Activated naive CD8-positive, alpha-beta T cell treated with anti-CD3 and anti-CD28 coated beads for 36 hours (primary cell): Measurements from ENCODE around the gene WWOX. TPM values are rescaled to one million over a fixed set of nuclear protein-coding genes. Genes with fewer than 3 reads are reported as not detected.

Experiments used
- DNase-seq: peaks from one replicate; pipeline ENCODE4 v3.0.0; 2021
- H3K27ac Mint-ChIP-seq: one replicate; pipeline ENCODE4 v1.8.0; 2022; ENCODE audit warnings: mild to moderate bottlenecking, moderate library complexity, mixed read lengths
- H3K27me3 Mint-ChIP-seq: one replicate; pipeline ENCODE4 v1.8.0; 2022; ENCODE audit warnings: mild to moderate bottlenecking, mixed read lengths
- H3K36me3 Mint-ChIP-seq: one replicate; pipeline ENCODE4 v1.8.0; 2021; ENCODE audit warnings: mild to moderate bottlenecking, mixed read lengths
- H3K4me1 Mint-ChIP-seq: one replicate; pipeline ENCODE4 v1.8.0; 2021; ENCODE audit warnings: mixed read lengths
- H3K4me3 Mint-ChIP-seq: one replicate; pipeline ENCODE4 v1.8.0; 2022; ENCODE audit warnings: mild to moderate bottlenecking, moderate library complexity, mixed read lengths
- H3K9me3 Mint-ChIP-seq: one replicate; pipeline ENCODE4 v1.8.0; 2022; ENCODE audit warnings: mixed read lengths
- total RNA-seq, 2 experiments: library from RNA; stranded (reverse); gene quantifications; one replicate each; pipeline ENCODE4 v1.2.3, GENCODE V29; 2021

WWOX gene
- total RNA-seq, 2 experiments from 2014 or later, result 20.0 to 23.9 TPM

- Mint-ChIP-seq H3K4me1 (peaks cover 8% of the 10 kb centered on the region), H3K27ac (no peak overlapping the region), H3K36me3 (no peaks in the 10 kb centered on the region), H3K4me3 (no peak overlapping the region), H3K9me3 (no peaks in the 10 kb centered on the region), H3K27me3 (no peaks in the 10 kb centered on the region)
- no peak for DNase-seq
Observed at GRCh38 chr16:78606545-78606944, 507.1 kb downstream of the WWOX start.

GRCh38 chr16:78607022-78607421, 507.6 kb downstream of the WWOX start:
- no peak for DNase-seq
- Mint-ChIP-seq H3K36me3 (no peaks in the 10 kb centered on the region), H3K4me1 (peaks cover 8% of the 10 kb centered on the region), H3K27me3 (no peaks in the 10 kb centered on the region), H3K27ac (no peak overlapping the region), H3K9me3 (no peaks in the 10 kb centered on the region), H3K4me3 (no peak overlapping the region)

- H3K4me3 Mint-ChIP-seq, result no peak overlapping the region
- H3K36me3 Mint-ChIP-seq, result no peaks in the 10 kb centered on the region
- H3K27ac Mint-ChIP-seq, result no peak overlapping the region
- no peaks in the 10 kb centered on the region for H3K27me3 Mint-ChIP-seq
- no peaks in the 10 kb centered on the region for H3K9me3 Mint-ChIP-seq
- peaks cover 8% of the 10 kb centered on the region for H3K4me1 Mint-ChIP-seq
- DNase-seq, result no peak
Observed at GRCh38 chr16:78607465-78607864, 508.0 kb downstream of the WWOX start.

- Mint-ChIP-seq H3K4me1 (peaks cover 8% of the 10 kb centered on the region), H3K27me3 (no peaks in the 10 kb centered on the region)
- no peak for DNase-seq
Observed at GRCh38 chr16:78608305-78608776, 508.9 kb downstream of the WWOX start.

GRCh38 chr16:78609402-78610274, 510.2 kb downstream of the WWOX start:
- Mint-ChIP-seq H3K4me1 (peaks cover 8% of the 10 kb centered on the region), H3K36me3 (peaks cover 3% of the 10 kb centered on the region), H3K4me3 (no peak overlapping the region), H3K27me3 (no peaks in the 10 kb centered on the region), H3K27ac (no peak overlapping the region), H3K9me3 (no peaks in the 10 kb centered on the region)
- no peak for DNase-seq

More at GRCh38 chr16:78608305-78608776, 508.9 kb downstream of the WWOX start:
- no peaks in the 10 kb centered on the region for H3K9me3 Mint-ChIP-seq
- no peak overlapping the region for H3K4me3 Mint-ChIP-seq
- no peak overlapping the region for H3K27ac Mint-ChIP-seq
- peaks cover 3% of the 10 kb centered on the region for H3K36me3 Mint-ChIP-seq

- H3K9me3 Mint-ChIP-seq, result no peaks in the 10 kb centered on the region
- H3K4me1 Mint-ChIP-seq, result peaks cover 5% of the 10 kb centered on the region
- no peak overlapping the region for H3K27ac Mint-ChIP-seq
- no peaks in the 10 kb centered on the region for H3K27me3 Mint-ChIP-seq
- H3K4me3 Mint-ChIP-seq, result no peak overlapping the region
- no peak for DNase-seq
- peaks cover 3% of the 10 kb centered on the region for H3K36me3 Mint-ChIP-seq
Observed at GRCh38 chr16:78611318-78611717, 511.9 kb downstream of the WWOX start.

GRCh38 chr16:78619811-78620210, 520.4 kb downstream of the WWOX start:
- no peaks in the 10 kb centered on the region for H3K27me3 Mint-ChIP-seq
- peaks cover 11% of the 10 kb centered on the region for H3K36me3 Mint-ChIP-seq
- no peak for DNase-seq
- peaks cover 9% of the 10 kb centered on the region for H3K9me3 Mint-ChIP-seq
- no peak overlapping the region for H3K4me3 Mint-ChIP-seq
- H3K4me1 Mint-ChIP-seq, result no peaks in the 10 kb centered on the region
- H3K27ac Mint-ChIP-seq, result no peak overlapping the region

- DNase-seq, result no peak
Observed at GRCh38 chr16:78620291-78620690, 520.8 kb downstream of the WWOX start.

GRCh38 chr16:78623796-78624195, 524.3 kb downstream of the WWOX start:
- no peaks in the 10 kb centered on the region for H3K4me1 Mint-ChIP-seq
- H3K36me3 Mint-ChIP-seq, result peaks cover 28% of the 10 kb centered on the region
- H3K27me3 Mint-ChIP-seq, result no peaks in the 10 kb centered on the region
- no peak overlapping the region for H3K4me3 Mint-ChIP-seq
- no peak for DNase-seq
- H3K27ac Mint-ChIP-seq, result no peak overlapping the region
- peaks cover 14% of the 10 kb centered on the region for H3K9me3 Mint-ChIP-seq

More at GRCh38 chr16:78620291-78620690, 520.8 kb downstream of the WWOX start:
- Mint-ChIP-seq H3K27me3 (no peaks in the 10 kb centered on the region), H3K4me1 (no peaks in the 10 kb centered on the region), H3K4me3 (no peak overlapping the region), H3K27ac (no peak overlapping the region), H3K9me3 (peaks cover 9% of the 10 kb centered on the region), H3K36me3 (peaks cover 11% of the 10 kb centered on the region)

GRCh38 chr16:78624366-78624765, 524.9 kb downstream of the WWOX start:
- H3K4me3 Mint-ChIP-seq, result no peak overlapping the region

GRCh38 chr16:78628461-78629045, 529.1 kb downstream of the WWOX start:
- Mint-ChIP-seq H3K27me3 (no peaks in the 10 kb centered on the region), H3K36me3 (peaks cover 35% of the 10 kb centered on the region), H3K9me3 (peaks cover 20% of the 10 kb centered on the region), H3K4me3 (no peak overlapping the region), H3K4me1 (no peaks in the 10 kb centered on the region), H3K27ac (no peak overlapping the region)
- DNase-seq, result no peak

More at GRCh38 chr16:78624366-78624765, 524.9 kb downstream of the WWOX start:
- H3K27ac Mint-ChIP-seq, result no peak overlapping the region
- DNase-seq, result no peak
- H3K36me3 Mint-ChIP-seq, result peaks cover 32% of the 10 kb centered on the region
- H3K9me3 Mint-ChIP-seq, result peaks cover 18% of the 10 kb centered on the region
- H3K4me1 Mint-ChIP-seq, result no peaks in the 10 kb centered on the region
- no peaks in the 10 kb centered on the region for H3K27me3 Mint-ChIP-seq

GRCh38 chr16:78629173-78629572, 529.7 kb downstream of the WWOX start:
- peaks cover 35% of the 10 kb centered on the region for H3K36me3 Mint-ChIP-seq
- H3K4me1 Mint-ChIP-seq, result no peaks in the 10 kb centered on the region
- no peaks in the 10 kb centered on the region for H3K27me3 Mint-ChIP-seq
- H3K27ac Mint-ChIP-seq, result no peak overlapping the region
- H3K4me3 Mint-ChIP-seq, result no peak overlapping the region
- H3K9me3 Mint-ChIP-seq, result peaks cover 20% of the 10 kb centered on the region
- no peak for DNase-seq

GRCh38 chr16:78630102-78630501, 530.6 kb downstream of the WWOX start:
- Mint-ChIP-seq H3K4me3 (no peak overlapping the region), H3K27ac (no peak overlapping the region), H3K9me3 (peaks cover 20% of the 10 kb centered on the region), H3K36me3 (peaks cover 35% of the 10 kb centered on the region), H3K27me3 (no peaks in the 10 kb centered on the region), H3K4me1 (no peaks in the 10 kb centered on the region)
- DNase-seq, result no peak

- no peak for DNase-seq
- Mint-ChIP-seq H3K27me3 (no peaks in the 10 kb centered on the region), H3K27ac (no peak overlapping the region), H3K36me3 (peaks cover 22% of the 10 kb centered on the region), H3K4me1 (no peaks in the 10 kb centered on the region), H3K4me3 (no peak overlapping the region), H3K9me3 (peaks cover 16% of the 10 kb centered on the region)
Observed at GRCh38 chr16:78633551-78633950, 534.1 kb downstream of the WWOX start.

- DNase-seq, result no peak
- no peak overlapping the region for H3K27ac Mint-ChIP-seq
- no peaks in the 10 kb centered on the region for H3K27me3 Mint-ChIP-seq
Observed at GRCh38 chr16:78635807-78636206, 536.4 kb downstream of the WWOX start.

More at GRCh38 chr16:78635807-78636206, 536.4 kb downstream of the WWOX start:
- no peak overlapping the region for H3K4me3 Mint-ChIP-seq
- peaks cover 3% of the 10 kb centered on the region for H3K4me1 Mint-ChIP-seq
- H3K36me3 Mint-ChIP-seq, result peaks cover 9% of the 10 kb centered on the region
- H3K9me3 Mint-ChIP-seq, result peaks cover 2% of the 10 kb centered on the region
